GM15510 (cell line): ENCODE measurements around the gene PCNX2.

ENCODE experiments used
- POLR2A ChIP-seq: IDR thresholded peaks from 3 replicates; pipeline ENCODE4 v1.6.1; 2011; ENCODE audit warnings: borderline replicate concordance; ENCODE audit not compliant: insufficient read length; ENCODE audit errors: extremely low read depth

The PCNX2 gene

GRCh38 chr1:233256191-233256590 is 39.3 kb downstream of the PCNX2 start:
- TF ChIP-seq POLR2A: no peak

- no peak for TF ChIP-seq POLR2A
Observed at GRCh38 chr1:233255145-233255544, 40.4 kb downstream of the PCNX2 start.

GRCh38 chr1:233253832-233254331 is 41.6 kb downstream of the PCNX2 start:
- TF ChIP-seq POLR2A: no peak

- TF ChIP-seq POLR2A: no peak
Observed at GRCh38 chr1:233253231-233253831, 42.2 kb downstream of the PCNX2 start.

- no peak for TF ChIP-seq POLR2A
Observed at GRCh38 chr1:233252441-233252840, 43.1 kb downstream of the PCNX2 start.

GRCh38 chr1:233251201-233251720 is 44.3 kb downstream of the PCNX2 start:
- no peak for TF ChIP-seq POLR2A

- no peak for TF ChIP-seq POLR2A
Observed at GRCh38 chr1:233248014-233248413, 47.5 kb downstream of the PCNX2 start.

GRCh38 chr1:233246965-233247364 is 48.6 kb downstream of the PCNX2 start:
- no peak for TF ChIP-seq POLR2A

- no peak for TF ChIP-seq POLR2A
Observed at GRCh38 chr1:233245191-233245765, 50.2 kb downstream of the PCNX2 start.

GRCh38 chr1:233244183-233244582 is 51.3 kb downstream of the PCNX2 start:
- TF ChIP-seq POLR2A: no peak

- TF ChIP-seq POLR2A: no peak
Observed at GRCh38 chr1:233242827-233243483, 52.6 kb downstream of the PCNX2 start.

- TF ChIP-seq POLR2A: no peak
Observed at GRCh38 chr1:233241759-233242158, 53.8 kb downstream of the PCNX2 start.

- TF ChIP-seq POLR2A: no peak
Observed at GRCh38 chr1:233240829-233241682, 54.5 kb downstream of the PCNX2 start.

- no peak for TF ChIP-seq POLR2A
Observed at GRCh38 chr1:233240371-233240770, 55.2 kb downstream of the PCNX2 start.
